ENCODE measurements around the gene TMEM14B.

TMEM14B gene

GRCh38 chr6:10793035-10793434 lies 45.4 kb downstream of the TMEM14B start:
- no peak overlapping the region for H3K4me3 ChIP-seq (ENCODE audit: low read depth, low read length)
- TF ChIP-seq CTCF (IDR thresholded peaks at IDR 0.05; ENCODE audit: low read depth, low read length, missing control alignments): no peak
- DNase-seq (ENCODE audit: low read depth): no peak

- no peak overlapping the region for H3K4me3 ChIP-seq (ENCODE audit: low read depth, low read length)
- DNase-seq (ENCODE audit: low read depth): no peak
- no peak for TF ChIP-seq CTCF (IDR thresholded peaks at IDR 0.05; ENCODE audit: low read depth, low read length, missing control alignments)
Measured at GRCh38 chr6:10793695-10794094, 46.1 kb downstream of the TMEM14B start.

- TF ChIP-seq CTCF (IDR thresholded peaks at IDR 0.05; ENCODE audit: low read depth, low read length, missing control alignments): no peak
- H3K4me3 ChIP-seq (ENCODE audit: low read depth, low read length): no peak overlapping the region
- no peak for DNase-seq (ENCODE audit: low read depth)
Measured at GRCh38 chr6:10794239-10794638, 46.6 kb downstream of the TMEM14B start.

GRCh38 chr6:10800810-10801209 lies 53.2 kb downstream of the TMEM14B start:
- DNase-seq (ENCODE audit: low read depth): no peak
- no peak overlapping the region for H3K4me3 ChIP-seq (ENCODE audit: low read depth, low read length)
- no peak for TF ChIP-seq CTCF (IDR thresholded peaks at IDR 0.05; ENCODE audit: low read depth, low read length, missing control alignments)

- peak; percentile 18 for DNase-seq (ENCODE audit: low read depth)
Measured at GRCh38 chr6:10801224-10801848, 53.7 kb downstream of the TMEM14B start.

More at GRCh38 chr6:10801224-10801848, 53.7 kb downstream of the TMEM14B start:
- H3K4me3 ChIP-seq (ENCODE audit: low read depth, low read length): no peak overlapping the region
- peak; percentile 98 for TF ChIP-seq CTCF (IDR thresholded peaks at IDR 0.05; ENCODE audit: low read depth, low read length, missing control alignments)

Data from GM12864 (cell line).